ENCODE measurements around the gene TEDC2. TPM values are rescaled to one million over a fixed set of nuclear protein-coding genes. Genes with fewer than 3 reads are reported as not detected.

TEDC2 gene
- total and polyA plus RNA-seq, 9 of the 15 experiments (the other 6 are each of a cell fraction or from before 2014, with no cell fraction given), result 0.75 to 57.0 (median 17.6) TPM

GRCh38 chr16:2428784-2429033 lies 31.2 kb upstream of the TEDC2 start (continued):
- TF ChIP-seq ILK (tag; IDR thresholded peaks at IDR 0.05; ENCODE audit: borderline replicate concordance, low read depth) (no peak), E2F3 (CRISPR knock-in tag; IDR thresholded peaks at IDR 0.05) (no peak), ZHX1 (conservative IDR thresholded peaks at IDR 0.05; ENCODE audit: low read length) (no peak), TAF15 (IDR thresholded peaks at IDR 0.05; ENCODE audit: low read depth, low read length) (no peak), ZNF717 (CRISPR knock-in tag; IDR thresholded peaks at IDR 0.05) (no peak), ZNF212 (CRISPR knock-in tag; IDR thresholded peaks at IDR 0.05) (no peak), ZNF655 (CRISPR knock-in tag; IDR thresholded peaks at IDR 0.05) (no peak), MIER1 (IDR thresholded peaks at IDR 0.05; ENCODE audit: low read depth) (no peak), KHSRP (IDR thresholded peaks at IDR 0.05) (no peak), GATAD2A (IDR thresholded peaks at IDR 0.05) (0 out of 2 replicates have a peak, but pooled peaks have one; percentile 11), TCF7L2 (IDR thresholded peaks at IDR 0.05; ENCODE audit: low read depth, low read length) (no peak), HMG20A (CRISPR knock-in tag; conservative IDR thresholded peaks at IDR 0.05) (no peak), ZNF830 (CRISPR knock-in tag; IDR thresholded peaks at IDR 0.05) (0 out of 2 replicates have a peak, but pooled peaks have one; percentile 20), TAF1 (IDR thresholded peaks at IDR 0.05; ENCODE audit: control insufficient read depth, extremely low read depth, insufficient read depth, low read length, severe bottlenecking) (peak; percentile 18), ZNF764 (CRISPR knock-in tag; IDR thresholded peaks at IDR 0.05; ENCODE audit: low read depth) (no peak), RBM34 (IDR thresholded peaks at IDR 0.05; ENCODE audit: borderline replicate concordance, insufficient read depth, low read length) (no peak), RBM15 (IDR thresholded peaks at IDR 0.05; ENCODE audit: insufficient read depth, low read length) (no peak), MEF2D (tag; conservative IDR thresholded peaks at IDR 0.05; ENCODE audit: low read depth) (no peak), ZSCAN29 (IDR thresholded peaks at IDR 0.05) (no peak), ZNF280B (CRISPR knock-in tag; IDR thresholded peaks at IDR 0.05) (no peak), SP1 (CRISPR knock-in tag; IDR thresholded peaks at IDR 0.05) (peak; percentile 74; the same call in 1 of the 2 replicates), BCOR (IDR thresholded peaks at IDR 0.05) (no peak), ESRRA (IDR thresholded peaks at IDR 0.05; ENCODE audit: borderline replicate concordance, low read depth) (no peak), KAT7 (CRISPR knock-in tag; IDR thresholded peaks at IDR 0.05; ENCODE audit: borderline replicate concordance) (no peak), GMEB1 (CRISPR knock-in tag; IDR thresholded peaks at IDR 0.05) (no peak), PURB (CRISPR knock-in tag; IDR thresholded peaks at IDR 0.05; ENCODE audit: low read depth) (no peak)

Measured in K562 (cell line).